ENCODE results near the gene WDR26. TPM values are rescaled to one million over a fixed set of nuclear protein-coding genes. Genes with fewer than 3 reads are reported as not detected.
A peak's percentile ranks its signal among the peaks of the same experiment; 100 is the strongest.

Gene WDR26
- total RNA-seq, 1 donor from 2014 or later, result 105 TPM

DNA sequence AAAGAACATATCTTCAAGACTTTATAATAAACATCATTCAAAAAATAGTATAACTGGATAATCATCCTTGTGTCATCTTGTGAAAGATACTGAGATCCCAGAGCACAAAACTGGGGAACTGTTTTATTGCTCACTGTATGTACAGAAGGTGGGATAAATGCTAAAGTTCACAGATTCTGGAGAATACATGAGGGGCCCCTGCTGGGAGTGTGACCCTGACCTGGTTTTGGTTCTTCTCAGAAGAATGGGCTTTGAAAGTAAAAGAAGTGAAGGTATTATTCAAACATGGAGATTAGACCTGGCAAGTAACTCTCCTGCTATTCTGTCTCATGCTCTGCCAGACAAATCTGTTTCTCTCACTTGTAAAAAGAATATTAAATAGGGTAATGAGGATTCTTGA lies 14.5 kb downstream of the WDR26 start:
- Mint-ChIP-seq H3K4me1 (ENCODE audit: low read depth, unreplicated experiment) (peaks cover 2% of the 10 kb centered on the region), H3K27ac (ENCODE audit: unreplicated experiment) (peak overlapping the region; percentile 42), H3K9me3 (ENCODE audit: unreplicated experiment) (no peaks in the 10 kb centered on the region), H3K27me3 (ENCODE audit: low read depth, unreplicated experiment) (no peaks in the 10 kb centered on the region), H3K4me3 (ENCODE audit: unreplicated experiment) (no peak overlapping the region), H3K36me3 (ENCODE audit: low read depth, unreplicated experiment) (peaks cover 31% of the 10 kb centered on the region)
- DNase-seq (ENCODE audit: low read depth) (no peak), FAIRE-seq (no peak)
- Histone ChIP-seq H2AFZ (ENCODE audit: low read depth, low read length) (no peak overlapping the region), H3K27ac (ENCODE audit: low read depth, low read length) (no peak overlapping the region), H3K79me2 (ENCODE audit: insufficient read depth, low read length) (peaks cover 39% of the 10 kb centered on the region), H4K20me1 (ENCODE audit: insufficient read depth, low read length) (peaks cover 55% of the 10 kb centered on the region), H3K4me3 (ENCODE audit: insufficient read depth, low read depth, low read length) (no peak overlapping the region), H3K27me3 (ENCODE audit: insufficient read depth, low read length) (no peaks in the 10 kb centered on the region), H3K9ac (ENCODE audit: low read length) (no peak overlapping the region), H3K4me2 (ENCODE audit: low read length) (no peak overlapping the region), H3K36me3 (ENCODE audit: insufficient read depth, low read length) (peaks cover 81% of the 10 kb centered on the region), H3K9me3 (ENCODE audit: insufficient read depth, low read depth, low read length) (no peaks in the 10 kb centered on the region), H3K4me1 (ENCODE audit: insufficient read depth, low read length) (no peaks in the 10 kb centered on the region)
- TF ChIP-seq CTCF (IDR thresholded peaks at IDR 0.05; ENCODE audit: insufficient read depth, low read depth, low read length) (no peak), EZH2 (IDR thresholded peaks at IDR 0.05; ENCODE audit: insufficient read depth, low read length) (no peak)

GRCh38 chr1:224411766-224412165 lies 22.8 kb downstream of the WDR26 start:
- Histone ChIP-seq H3K36me3 (ENCODE audit: insufficient read depth, low read length) (peaks cover 49% of the 10 kb centered on the region), H3K27me3 (ENCODE audit: insufficient read depth, low read length) (no peaks in the 10 kb centered on the region), H2AFZ (ENCODE audit: low read depth, low read length) (no peak overlapping the region), H3K79me2 (ENCODE audit: insufficient read depth, low read length) (peaks cover 21% of the 10 kb centered on the region), H3K27ac (ENCODE audit: low read depth, low read length) (no peak overlapping the region), H3K9ac (ENCODE audit: low read length) (no peak overlapping the region), H3K9me3 (ENCODE audit: insufficient read depth, low read depth, low read length) (no peaks in the 10 kb centered on the region), H4K20me1 (ENCODE audit: insufficient read depth, low read length) (peaks cover 49% of the 10 kb centered on the region), H3K4me2 (ENCODE audit: low read length) (no peak overlapping the region), H3K4me3 (ENCODE audit: insufficient read depth, low read depth, low read length) (no peak overlapping the region), H3K4me1 (ENCODE audit: insufficient read depth, low read length) (peaks cover 13% of the 10 kb centered on the region)
- DNase-seq (ENCODE audit: low read depth) (peak; percentile 44), FAIRE-seq (no peak)
- TF ChIP-seq EZH2 (IDR thresholded peaks at IDR 0.05; ENCODE audit: insufficient read depth, low read length), result no peak
- no peaks in the 10 kb centered on the region for H3K27me3 Mint-ChIP-seq (ENCODE audit: low read depth, unreplicated experiment)
- H3K27ac Mint-ChIP-seq (ENCODE audit: unreplicated experiment), result peak overlapping the region; percentile 62
- H3K36me3 Mint-ChIP-seq (ENCODE audit: low read depth, unreplicated experiment), result peaks cover 7% of the 10 kb centered on the region
- peaks cover 12% of the 10 kb centered on the region for H3K4me1 Mint-ChIP-seq (ENCODE audit: low read depth, unreplicated experiment)
- no peaks in the 10 kb centered on the region for H3K9me3 Mint-ChIP-seq (ENCODE audit: unreplicated experiment)
- H3K4me3 Mint-ChIP-seq (ENCODE audit: unreplicated experiment), result no peak overlapping the region

GRCh38 chr1:224408294-224408590 lies 26.4 kb downstream of the WDR26 start:
- no peak overlapping the region for H3K9ac ChIP-seq (ENCODE audit: low read length)
- H3K4me1 ChIP-seq (ENCODE audit: insufficient read depth, low read length), result peaks cover 20% of the 10 kb centered on the region
- H3K9me3 ChIP-seq (ENCODE audit: insufficient read depth, low read depth, low read length), result no peaks in the 10 kb centered on the region
- FAIRE-seq (no peak), DNase-seq (ENCODE audit: low read depth) (no peak)
- Mint-ChIP-seq H3K27ac (ENCODE audit: unreplicated experiment) (no peak overlapping the region), H3K4me1 (ENCODE audit: low read depth, unreplicated experiment) (peaks cover 21% of the 10 kb centered on the region), H3K27me3 (ENCODE audit: low read depth, unreplicated experiment) (no peaks in the 10 kb centered on the region), H3K4me3 (ENCODE audit: unreplicated experiment) (no peak overlapping the region), H3K9me3 (ENCODE audit: unreplicated experiment) (no peaks in the 10 kb centered on the region), H3K36me3 (ENCODE audit: low read depth, unreplicated experiment) (peaks cover 9% of the 10 kb centered on the region)
- no peak overlapping the region for H3K27ac ChIP-seq (ENCODE audit: low read depth, low read length)
- no peak overlapping the region for H3K4me2 ChIP-seq (ENCODE audit: low read length)
- peaks cover 30% of the 10 kb centered on the region for H3K79me2 ChIP-seq (ENCODE audit: insufficient read depth, low read length)
- H4K20me1 ChIP-seq (ENCODE audit: insufficient read depth, low read length), result peaks cover 61% of the 10 kb centered on the region
- H2AFZ ChIP-seq (ENCODE audit: low read depth, low read length), result no peak overlapping the region
- H3K36me3 ChIP-seq (ENCODE audit: insufficient read depth, low read length), result peaks cover 61% of the 10 kb centered on the region
- H3K4me3 ChIP-seq (ENCODE audit: insufficient read depth, low read depth, low read length), result no peak overlapping the region
- TF ChIP-seq EZH2 (IDR thresholded peaks at IDR 0.05; ENCODE audit: insufficient read depth, low read length) (no peak), CTCF (IDR thresholded peaks at IDR 0.05; ENCODE audit: insufficient read depth, low read depth, low read length) (no peak)
- H3K27me3 ChIP-seq (ENCODE audit: insufficient read depth, low read length), result no peaks in the 10 kb centered on the region
